GM06990 (cell line): ENCODE results near the gene P2RX7.

Source experiments
- DNase-seq: peaks from one replicate; pipeline ENCODE4 v3.0.0-alpha.2; 2011; ENCODE audit not compliant: insufficient read length; ENCODE audit errors: extremely low read depth
- H3K27me3 ChIP-seq: replicated peaks from 2 replicates; pipeline ENCODE4 v1.6.0; 2011; ENCODE audit warnings: low read length; ENCODE audit not compliant: control insufficient read depth, insufficient read depth
- H3K36me3 ChIP-seq: 2 replicates; pipeline ENCODE4 v1.5.1; 2011; ENCODE audit warnings: low read length; ENCODE audit not compliant: control insufficient read depth, insufficient read depth
- H3K4me3 ChIP-seq: replicated peaks from 2 replicates; pipeline ENCODE4 v1.5.1; 2011; ENCODE audit warnings: low read depth, mild to moderate bottlenecking, control low read depth, low read length
- CTCF ChIP-seq: IDR thresholded peaks from 2 replicates; pipeline ENCODE4 v1.5.1; 2011; ENCODE audit warnings: low read length, control low read depth, mild to moderate bottlenecking, inconsistent platforms; ENCODE audit not compliant: insufficient read depth, poor library complexity, severe bottlenecking

P2RX7 gene

GRCh38 chr12:121212875-121213274 is 80.2 kb downstream of the P2RX7 start:
- no peak for DNase-seq
- no peak for TF ChIP-seq CTCF
- H3K27me3 ChIP-seq, result no peaks in the 10 kb centered on the region
- peaks cover 2% of the 10 kb centered on the region for H3K36me3 ChIP-seq
- no peak overlapping the region for H3K4me3 ChIP-seq

- no peak for TF ChIP-seq CTCF
- no peak for DNase-seq
- H3K4me3 ChIP-seq, result no peak overlapping the region
- H3K36me3 ChIP-seq, result peaks cover 8% of the 10 kb centered on the region
- no peaks in the 10 kb centered on the region for H3K27me3 ChIP-seq
These were observed 81.6 kb downstream of the P2RX7 start for GRCh38 chr12:121214166-121214777.

GRCh38 chr12:121214855-121215745 is 82.4 kb downstream of the P2RX7 start:
- Histone ChIP-seq H3K27me3 (no peaks in the 10 kb centered on the region), H3K36me3 (peaks cover 8% of the 10 kb centered on the region), H3K4me3 (no peak overlapping the region)
- no peak for DNase-seq
- no peak for TF ChIP-seq CTCF

- Histone ChIP-seq H3K36me3 (peaks cover 8% of the 10 kb centered on the region), H3K27me3 (no peaks in the 10 kb centered on the region), H3K4me3 (no peak overlapping the region)
- TF ChIP-seq CTCF, result no peak
- DNase-seq, result no peak
These were observed 83.4 kb downstream of the P2RX7 start for GRCh38 chr12:121216102-121216501.

- TF ChIP-seq CTCF, result no peak
- Histone ChIP-seq H3K36me3 (peaks cover 8% of the 10 kb centered on the region), H3K27me3 (no peaks in the 10 kb centered on the region), H3K4me3 (no peak overlapping the region)
- no peak for DNase-seq
These were observed 84.4 kb downstream of the P2RX7 start for GRCh38 chr12:121217063-121217462.
